HepG2 (cell line): ENCODE measurements around the gene COL27A1. TPM values are rescaled to one million over a fixed set of nuclear protein-coding genes. Genes with fewer than 3 reads are reported as not detected.

Experiments used
- ATAC-seq: fragments of 200-7000 bp; cut with Tn5 transposase; 3 replicates; pipeline ENCODE4 v1.9.1; 2020; ENCODE audit warnings: mild to moderate bottlenecking, moderate library complexity
- BruUV-seq: library from RNA; stranded (reverse); fragments of 400-500 nt; replicated peaks from 2 replicates; lab custom pipeline; 2021; lab: Mats Ljungman, UMichigan
- CTCF ChIA-PET: fragments of 300-600 bp; formaldehyde crosslinking; extraction: SDS; loops from one replicate; lab custom pipeline; 2021; ENCODE audit warnings: low total read pairs, inconsistent platforms, low intra/inter-chr PET ratio; lab: Yijun Ruan, JAX
- POLR2A ChIA-PET: fragments of 350-600 bp; sonication (Branson Sonifier 250); formaldehyde crosslinking; loops from one replicate; lab custom pipeline; 2020; ENCODE audit warnings: antibody characterized with exemption, inconsistent platforms; lab: Yijun Ruan, JAX
- DNase-seq: peaks from one replicate; pipeline ENCODE4 v3.0.0-alpha.2; 2015; ENCODE audit warnings: low spot score
- FAIRE-seq: peaks from 3 replicates; lab custom pipeline; 2011; peaks lifted over from hg19 to GRCh38; lab: Jason Lieb, UNC
- H2AFZ ChIP-seq: one replicate; pipeline ENCODE4 v1.6.1; 2011; ENCODE audit warnings: low read length, inconsistent platforms
- H3K27ac ChIP-seq: fragments of 300-600 bp; 3 replicates; pipeline ENCODE4 v1.8.0; 2011; ENCODE audit warnings: mixed run types, mild to moderate bottlenecking, mixed read lengths, low read length, inconsistent platforms; ENCODE audit not compliant: insufficient read depth; ENCODE audit errors: extremely low read length
- H3K27me3 ChIP-seq, 2 experiments: fragments of 200-600 bp in 1 of 2; 2 replicates in 1 of 2; 3 replicates in 1 of 2; pipeline versions ENCODE4 v1.6.0 to v1.8.0; 2011; ENCODE audit warnings: low read length in 2 of 2, mild to moderate bottlenecking in 2 of 2, moderate library complexity in 2 of 2, inconsistent platforms in 1 of 2; ENCODE audit not compliant: insufficient read depth in 2 of 2, control insufficient read depth in 1 of 2
- H3K36me3 ChIP-seq, 2 experiments: fragments of 200-600 bp in 1 of 2; replicated peaks in 1 of 2; 2 replicates in 1 of 2; 3 replicates in 1 of 2; pipeline versions ENCODE4 v1.5.1 to v1.8.0; 2011; ENCODE audit warnings: low read length in 2 of 2, inconsistent platforms in 1 of 2; ENCODE audit not compliant: insufficient read depth in 2 of 2, control insufficient read depth in 1 of 2
- H3K4me1 ChIP-seq: 2 replicates; pipeline ENCODE4 v1.5.1; 2012; ENCODE audit warnings: low read length, inconsistent platforms; ENCODE audit not compliant: insufficient read depth
- H3K4me2 ChIP-seq: 2 replicates; pipeline ENCODE4 v1.6.0; 2011; ENCODE audit warnings: low read depth, low read length, inconsistent platforms
- H3K4me3 ChIP-seq, 3 experiments: fragments of 200-600 bp in 1 of 3; sonication (generic), shearing (Covaris generic) in 1 of 3; replicated peaks in 1 of 3; 2 replicates each; pipeline ENCODE4 v1.5.1; 2011 to 2016; ENCODE audit warnings: low read length in 3 of 3, inconsistent platforms in 2 of 3, low read depth in 2 of 3, mild to moderate bottlenecking in 2 of 3, control low read depth in 1 of 3, mixed read lengths in 1 of 3; ENCODE audit not compliant: insufficient read depth in 1 of 3
- H3K79me2 ChIP-seq: one replicate; pipeline ENCODE4 v1.6.1; 2011; ENCODE audit warnings: low read length, inconsistent platforms; ENCODE audit not compliant: insufficient read depth
- H3K9ac ChIP-seq: 2 replicates; pipeline ENCODE4 v1.6.0; 2011; ENCODE audit warnings: mild to moderate bottlenecking, low read depth, low read length, inconsistent platforms; ENCODE audit not compliant: insufficient read depth
- H3K9me3 ChIP-seq: 2 replicates; pipeline ENCODE4 v1.5.1; 2012; ENCODE audit warnings: mild to moderate bottlenecking, low read length
- H4K20me1 ChIP-seq: 2 replicates; pipeline ENCODE4 v1.6.0; 2011; ENCODE audit warnings: inconsistent platforms, mild to moderate bottlenecking, low read length, moderate library complexity; ENCODE audit not compliant: insufficient read depth
- HNRNPK ChIP-seq: fragments of 200-400 bp; formaldehyde crosslinking; IDR thresholded peaks from 2 replicates; pipeline ENCODE4 v1.6.1; 2018; ENCODE audit warnings: low read length, low read depth, moderate library complexity, mild to moderate bottlenecking; ENCODE audit not compliant: poor library complexity, severe bottlenecking
- MYNN ChIP-seq: sonication (generic); formaldehyde crosslinking; IDR thresholded peaks from 2 replicates; pipeline ENCODE4 v1.4.0; 2020; ENCODE audit warnings: mild to moderate bottlenecking, low read depth, missing genetic modification reagents
- RBM22 ChIP-seq: fragments of 200-400 bp; formaldehyde crosslinking; optimal IDR thresholded peaks from 2 replicates; pipeline ENCODE3; 2017; ENCODE audit warnings: mild to moderate bottlenecking, low read length, moderate library complexity
- RXRB ChIP-seq: IDR thresholded peaks from 2 replicates; pipeline ENCODE4 v1.6.1; 2016; ENCODE audit warnings: borderline replicate concordance, missing genetic modification reagents, missing compliant biosample characterization
- SP1 ChIP-seq, 2 experiments: fragments of 450-650 bp in 1 of 2; sonication (generic) in 1 of 2; formaldehyde crosslinking in 1 of 2; IDR thresholded peaks; 2 replicates each; pipeline versions ENCODE4 v1.4.0 to v1.6.1; 2016 to 2020; ENCODE audit warnings: missing genetic modification reagents in 1 of 2
- SYNCRIP ChIP-seq: fragments of 200-400 bp; formaldehyde crosslinking; IDR thresholded peaks from 2 replicates; pipeline ENCODE4 v1.6.1; 2018; ENCODE audit warnings: mild to moderate bottlenecking, low read depth, low read length; ENCODE audit not compliant: insufficient read depth
- ZSCAN30 ChIP-seq: sonication (generic); formaldehyde crosslinking; IDR thresholded peaks from 2 replicates; pipeline ENCODE4 v1.5.0; 2020; ENCODE audit warnings: mild to moderate bottlenecking, missing genetic modification reagents
- WGBS: methylation state at CpG from one replicate; pipeline ENCODE4 v1.1.6; 2017; ENCODE audit warnings: low lambda C conversion rate; 5-methylcytosine and 5-hydroxymethylcytosine counted together
- in situ Hi-C: cut with HindIII; loops from 2 replicates; pipeline ENCODE4 v1.10.0; 2017; ENCODE audit warnings: low pct_unique_long_range_greater_than_20kb; ENCODE audit not compliant: extremely low pct_ligation_motif_present
- intact Hi-C: fragments of 100-400 bp; cut with micrococcal nuclease; formaldehyde crosslinking; loops from one replicate; pipeline ENCODE4 v1.10.0; 2022; ENCODE audit not compliant: unreplicated experiment
- polyA plus RNA-seq, 8 experiments: library from polyadenylated mRNA; depleted of rRNA in 3 of 8; stranded (reverse) in 7 of 8; unstranded in 1 of 8; fragments of >200 nt; fragmentation: Illumina TruSeq in 4 of 8; extraction: Trizol in 4 of 8; gene quantifications; 2 replicates each; pipeline versions ENCODE4 v1.2.1 to v1.2.3, GENCODE V29; 2011 to 2016; ENCODE audit warnings: low read depth in 4 of 8, missing spikeins in 1 of 8, mixed read lengths in 1 of 8; ENCODE audit not compliant: insufficient read depth in 1 of 8
- total RNA-seq, 5 experiments: library from RNA; depleted of rRNA; stranded (reverse); fragments of >200 nt; fragmentation: Illumina TruSeq; extraction: Trizol; gene quantifications; 2 replicates each; pipeline ENCODE4 v1.2.3, GENCODE V29; 2016; ENCODE audit warnings: low read depth in 1 of 5
- TF ChIP-seq, protein P1 (sequence below): sonication (generic); formaldehyde crosslinking; IDR thresholded peaks from 2 replicates; pipeline ENCODE4 v1.4.0; 2020; ENCODE audit warnings: missing genetic modification reagents
- TF ChIP-seq, protein P2 (sequence below): sonication (generic); formaldehyde crosslinking; IDR thresholded peaks from 2 replicates; pipeline ENCODE4 v1.4.0; 2020; ENCODE audit warnings: mild to moderate bottlenecking, missing genetic modification reagents

Gene COL27A1
- total and polyA plus RNA-seq, 2 of the 13 experiments (the other 11 are each of a cell fraction or from before 2014, with no cell fraction given) = 71.3 to 89.1 TPM

DNA sequence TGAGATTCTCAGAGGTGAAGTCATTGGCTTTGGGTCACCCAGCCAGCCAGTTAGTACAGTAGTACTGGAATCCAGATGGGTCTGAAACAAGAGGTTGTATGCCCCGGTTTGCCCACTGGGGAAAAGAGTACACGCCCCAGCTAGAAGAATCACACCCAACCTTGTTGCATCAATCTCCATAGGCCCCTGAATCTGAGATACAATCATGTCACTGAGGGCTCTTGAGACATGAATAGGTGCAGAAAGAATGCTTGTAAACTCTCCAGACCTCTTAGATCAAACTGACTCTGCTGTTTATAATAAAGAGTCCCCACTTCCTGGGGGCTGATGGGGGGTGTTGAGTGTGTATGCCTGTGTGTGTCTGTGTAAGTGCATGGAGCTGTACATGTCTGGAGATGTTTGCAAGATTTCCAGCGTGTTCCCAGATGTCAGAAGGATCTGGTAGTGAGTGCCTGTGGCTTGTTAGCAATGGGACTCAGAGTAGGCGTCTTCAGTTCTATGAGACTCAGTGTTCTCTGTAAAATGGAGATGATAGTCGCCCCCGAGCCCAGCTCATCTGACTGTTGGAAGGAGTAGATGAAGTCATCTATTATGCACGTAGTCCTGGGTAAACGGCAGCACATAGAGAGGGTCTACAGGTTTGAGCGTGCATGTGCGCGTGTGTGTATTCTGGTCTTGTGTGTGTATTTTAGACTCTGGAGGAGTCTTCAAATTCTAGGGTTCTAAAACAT is 48.2 kb downstream of the COL27A1 start (continued):
- TF ChIP-seq, protein P1, sequence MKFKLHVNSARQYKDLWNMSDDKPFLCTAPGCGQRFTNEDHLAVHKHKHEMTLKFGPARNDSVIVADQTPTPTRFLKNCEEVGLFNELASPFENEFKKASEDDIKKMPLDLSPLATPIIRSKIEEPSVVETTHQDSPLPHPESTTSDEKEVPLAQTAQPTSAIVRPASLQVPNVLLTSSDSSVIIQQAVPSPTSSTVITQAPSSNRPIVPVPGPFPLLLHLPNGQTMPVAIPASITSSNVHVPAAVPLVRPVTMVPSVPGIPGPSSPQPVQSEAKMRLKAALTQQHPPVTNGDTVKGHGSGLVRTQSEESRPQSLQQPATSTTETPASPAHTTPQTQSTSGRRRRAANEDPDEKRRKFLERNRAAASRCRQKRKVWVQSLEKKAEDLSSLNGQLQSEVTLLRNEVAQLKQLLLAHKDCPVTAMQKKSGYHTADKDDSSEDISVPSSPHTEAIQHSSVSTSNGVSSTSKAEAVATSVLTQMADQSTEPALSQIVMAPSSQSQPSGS (CRISPR knock-in tag) = no peak
- TF ChIP-seq SYNCRIP = no peak
- TF ChIP-seq, protein P2, sequence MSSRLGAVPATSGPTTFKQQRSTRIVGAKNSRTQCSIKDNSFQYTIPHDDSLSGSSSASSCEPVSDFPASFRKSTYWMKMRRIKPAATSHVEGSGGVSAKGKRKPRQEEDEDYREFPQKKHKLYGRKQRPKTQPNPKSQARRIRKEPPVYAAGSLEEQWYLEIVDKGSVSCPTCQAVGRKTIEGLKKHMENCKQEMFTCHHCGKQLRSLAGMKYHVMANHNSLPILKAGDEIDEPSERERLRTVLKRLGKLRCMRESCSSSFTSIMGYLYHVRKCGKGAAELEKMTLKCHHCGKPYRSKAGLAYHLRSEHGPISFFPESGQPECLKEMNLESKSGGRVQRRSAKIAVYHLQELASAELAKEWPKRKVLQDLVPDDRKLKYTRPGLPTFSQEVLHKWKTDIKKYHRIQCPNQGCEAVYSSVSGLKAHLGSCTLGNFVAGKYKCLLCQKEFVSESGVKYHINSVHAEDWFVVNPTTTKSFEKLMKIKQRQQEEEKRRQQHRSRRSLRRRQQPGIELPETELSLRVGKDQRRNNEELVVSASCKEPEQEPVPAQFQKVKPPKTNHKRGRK (CRISPR knock-in tag) = no peak
- no peak for TF ChIP-seq RXRB (CRISPR knock-in tag)
- no peak for TF ChIP-seq SP1 (IDR thresholded peaks at IDR 0.05)
- TF ChIP-seq SP1 (CRISPR knock-in tag; IDR thresholded peaks at IDR 0.05) = no peak
- TF ChIP-seq MYNN (CRISPR knock-in tag) = no peak
- no peak for TF ChIP-seq ZSCAN30 (CRISPR knock-in tag)
- TF ChIP-seq, all 625 proteins: peak for 0

DNA sequence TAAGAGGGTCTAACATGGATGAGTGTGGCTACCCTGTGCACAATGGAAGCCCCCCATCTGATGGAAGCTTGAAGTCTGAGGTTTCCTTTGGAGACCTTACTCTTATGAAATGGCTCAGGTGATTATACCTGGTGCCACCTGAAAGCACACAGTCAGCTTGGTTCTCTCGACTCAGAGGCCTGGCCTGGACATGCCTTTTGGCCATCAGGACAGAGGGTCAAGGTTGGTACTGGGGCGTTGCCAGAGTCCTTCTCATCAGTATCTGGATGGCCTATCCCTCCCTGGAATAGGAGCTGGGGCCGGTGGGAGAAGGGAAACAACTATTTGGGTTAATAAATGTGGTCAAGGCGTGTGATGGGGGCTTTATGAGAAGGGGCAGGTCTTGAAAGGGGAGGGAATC is 48.9 kb downstream of the COL27A1 start:
- ChIA-PET POLR2A (no interaction called here), CTCF (no interaction called here)
- TF ChIP-seq HNRNPK (no peak), RBM22 (peak; percentile 30)
- DNase-seq (no peak), ATAC-seq (no peak), FAIRE-seq (no peak)
- no peaks in the 10 kb centered on the region for H3K79me2 ChIP-seq
- H3K4me1 ChIP-seq = peaks cover 24% of the 10 kb centered on the region
- H3K9me3 ChIP-seq = no peaks in the 10 kb centered on the region
- peaks cover 6% of the 10 kb centered on the region; the same call in 1 of the 2 replicates for H4K20me1 ChIP-seq
- no TSS peak for BruUV-seq
- WGBS = 93% methylated on average over 4 of the region's 4 CpGs
- intact Hi-C loops = no loop called here
- H3K4me2 ChIP-seq = no peak overlapping the region
- H3K4me3 ChIP-seq = no peak overlapping the region
- in situ Hi-C loops = no loop called here
- no peak overlapping the region for H2AFZ ChIP-seq
- H3K27ac ChIP-seq = no peak overlapping the region
- H3K36me3 ChIP-seq = peaks cover 58 to 97% of the 10 kb centered on the region in 2 experiments
- H3K9ac ChIP-seq = no peak overlapping the region
- H3K27me3 ChIP-seq = no peaks in the 10 kb centered on the region
